HG02642 (cell line): Measurements from ENCODE around the gene PARP9.
"Not testable (repeated sequence)": the region's sequence is repeated elsewhere in the genome, so short reads cannot be mapped to it uniquely, and the experiment has no call there.

ENCODE experiments used
- ATAC-seq: cut with Tn5 transposase; IDR thresholded peaks from one replicate; pipeline ENCODE4 v1.9.1; 2021; ENCODE audit warnings: mild to moderate bottlenecking; ENCODE audit not compliant: unreplicated experiment, poor library complexity

The PARP9 gene

DNA sequence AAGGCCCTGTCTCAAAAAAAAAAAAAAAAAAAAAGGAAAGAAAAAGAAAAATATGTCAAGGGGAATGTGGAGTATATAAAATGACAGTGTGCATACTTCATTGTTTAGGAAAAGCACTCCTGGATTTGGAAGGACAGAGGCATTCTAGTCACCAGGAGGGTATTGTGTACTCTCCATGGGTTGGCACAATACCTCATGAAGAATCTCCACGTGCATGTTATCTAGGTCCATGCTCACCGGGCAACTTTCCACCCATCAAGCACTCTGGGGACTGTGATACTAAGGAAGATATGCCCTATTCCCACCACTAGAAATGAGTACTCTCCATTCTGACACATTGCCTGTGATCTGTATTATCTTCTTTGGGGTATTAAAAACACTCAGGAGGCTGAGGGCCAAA, 33.9 kb downstream of the PARP9 start:
- ATAC-seq: no peak

DNA sequence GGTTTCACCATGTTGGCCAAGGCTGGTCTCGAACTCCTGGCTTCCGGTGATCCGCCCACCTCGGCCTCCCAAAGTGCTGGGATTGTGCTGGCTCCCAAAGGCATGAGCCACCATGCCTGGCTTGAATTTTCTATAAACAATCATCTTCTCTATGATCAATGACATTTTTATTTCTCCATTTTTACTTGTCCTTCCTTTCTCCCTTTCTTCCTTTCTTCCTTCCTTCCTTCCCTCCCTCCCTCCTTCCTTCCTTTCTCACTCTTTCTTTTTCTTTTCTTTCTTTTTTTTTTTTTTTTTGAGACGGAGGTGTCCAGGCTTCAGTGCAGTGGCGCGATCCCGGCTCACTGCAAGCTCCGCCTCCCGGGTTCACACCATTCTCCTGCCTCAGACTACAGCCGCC, 40.8 kb downstream of the PARP9 start:
- ATAC-seq: no peak

GRCh38 chr3:122520861-122521260, 43.2 kb downstream of the PARP9 start:
- no peak for ATAC-seq

DNA sequence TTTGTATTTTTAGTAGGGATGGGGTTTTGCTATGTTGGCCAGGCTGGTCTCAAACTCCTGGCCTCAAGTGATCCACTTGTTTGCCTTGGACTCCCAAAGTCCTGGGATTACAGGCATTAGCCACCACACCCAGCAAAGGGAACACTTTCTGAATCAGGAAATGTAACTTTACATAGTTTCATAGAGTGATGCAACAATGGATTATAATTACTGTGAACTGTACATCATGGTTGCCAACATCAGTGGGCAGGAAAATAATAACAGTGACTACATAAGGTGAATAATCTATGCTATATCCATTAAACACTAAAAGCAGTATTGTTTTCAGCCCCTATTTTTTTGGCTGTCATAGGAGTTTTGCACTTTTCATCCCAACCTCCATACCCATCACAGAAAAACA, 44.4 kb downstream of the PARP9 start:
- ATAC-seq: no peak

GRCh38 chr3:122516846-122517360, 47.2 kb downstream of the PARP9 start:
- no peak for ATAC-seq

DNA sequence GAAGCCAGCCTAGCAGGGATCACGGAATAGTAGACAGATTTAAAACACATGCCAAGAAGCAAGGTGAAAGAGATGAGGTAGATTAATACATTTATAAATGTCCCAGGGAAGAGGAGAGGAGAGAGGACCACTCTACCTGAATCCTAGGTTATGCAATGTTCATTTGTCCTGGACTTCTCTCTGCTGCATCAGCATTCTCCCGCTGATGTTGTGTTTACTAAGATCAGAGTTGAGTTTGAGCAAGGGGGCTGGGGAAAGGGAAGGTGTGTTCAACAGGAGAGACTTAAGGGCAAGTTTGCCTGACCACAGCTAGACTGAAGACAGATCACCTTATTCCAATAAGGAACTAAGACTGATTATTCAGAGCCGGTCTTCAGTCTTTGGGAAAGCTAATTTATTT, 48.2 kb downstream of the PARP9 start:
- ATAC-seq: no peak

- ATAC-seq: no peak
These were observed 49.1 kb downstream of the PARP9 start for GRCh38 chr3:122515020-122515468.

DNA sequence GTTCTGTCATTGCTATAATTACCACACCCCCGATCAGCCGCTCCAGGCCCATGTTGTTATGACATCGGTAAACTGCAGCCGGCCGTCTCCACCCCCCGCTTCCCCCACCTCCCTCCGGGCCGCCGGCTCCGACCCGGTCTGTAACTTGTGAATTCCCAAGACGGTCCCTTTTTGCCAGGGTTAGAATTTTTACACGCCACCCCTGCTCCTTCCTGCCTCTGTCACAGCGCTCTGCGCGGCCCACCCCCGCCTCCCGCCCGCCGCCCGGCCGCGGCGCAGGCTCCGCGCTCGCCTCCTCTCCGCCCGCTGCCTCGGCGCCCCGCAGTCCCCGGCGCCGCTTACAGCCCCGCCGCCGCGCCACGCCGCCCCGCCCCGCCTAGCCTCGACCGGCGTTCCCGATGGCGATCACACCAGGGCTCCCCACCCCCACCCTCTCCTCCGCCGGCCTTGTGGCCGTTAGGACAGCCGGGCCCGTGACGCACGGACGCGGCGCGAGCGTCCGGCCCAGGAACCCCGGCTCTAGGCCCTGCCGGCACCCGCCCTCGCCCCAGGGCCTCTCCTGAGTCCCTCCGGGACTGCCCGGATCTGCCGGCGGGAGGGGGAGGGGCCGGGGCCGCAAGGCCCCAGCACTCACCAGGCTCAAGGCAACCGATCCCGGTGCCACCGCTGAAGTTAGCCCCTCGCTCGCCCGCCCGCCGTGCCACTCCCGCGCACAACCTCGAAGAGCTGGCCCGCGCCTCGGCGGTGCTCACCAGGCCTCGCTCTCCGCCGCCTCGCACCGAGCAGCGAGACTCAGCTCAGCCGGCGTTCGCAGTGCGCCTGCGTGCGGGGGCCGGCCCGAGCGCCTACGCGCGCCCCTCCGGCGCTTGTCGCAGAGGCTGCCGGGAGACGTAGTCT, 49.7 kb downstream of the PARP9 start, which contains the start of gene KPNA1:
KPNA1 (minus strand) TSS at position 817 of the 897 bp plus-strand sequence. CDS start 18,374 bp downstream, outside the sequence.
- peak; percentile 94 for ATAC-seq

GRCh38 chr3:122513386-122514122, 50.5 kb downstream of the PARP9 start:
- no peak for ATAC-seq

- ATAC-seq: no peak
These were observed 51.8 kb downstream of the PARP9 start for GRCh38 chr3:122512284-122512683.

GRCh38 chr3:122510878-122511535, 53.1 kb downstream of the PARP9 start:
- ATAC-seq: no peak

GRCh38 chr3:122508944-122509343, 55.2 kb downstream of the PARP9 start:
- ATAC-seq: not testable (repeated sequence)

DNA sequence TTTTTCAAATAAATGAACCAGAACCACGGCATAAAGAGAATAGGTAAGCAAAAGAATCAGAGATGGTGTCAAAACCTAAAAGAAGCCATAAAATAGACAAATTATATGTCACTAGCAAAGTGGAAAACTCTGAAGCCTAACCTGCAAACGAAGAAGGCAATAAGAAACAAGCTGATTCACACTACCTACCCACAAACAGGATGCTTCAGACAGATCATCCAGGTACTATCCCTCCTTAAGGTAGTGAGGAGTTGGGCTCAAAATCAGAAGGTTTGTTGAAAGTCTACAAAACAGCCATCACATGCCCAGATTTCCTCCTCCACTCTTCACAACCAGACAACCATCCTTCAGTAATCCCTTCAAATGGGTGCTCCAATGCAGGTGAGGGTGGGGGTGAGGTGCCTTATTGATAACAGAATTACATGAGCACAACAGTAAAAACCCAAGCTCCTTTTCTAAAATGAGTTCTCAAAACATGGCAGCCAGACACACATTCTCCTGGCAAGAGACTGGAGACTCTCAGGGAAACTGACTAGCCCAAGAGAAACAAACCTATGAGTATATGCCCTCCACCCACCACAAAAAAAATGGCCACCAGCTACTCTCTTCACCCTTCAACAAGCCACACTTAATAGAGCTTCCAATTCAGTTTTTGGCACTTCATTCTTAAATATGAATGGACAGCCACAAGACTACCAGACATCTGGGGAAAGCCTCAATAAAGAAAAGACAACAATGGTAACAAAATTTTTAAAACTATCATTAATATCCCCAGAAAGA, 55.8 kb downstream of the PARP9 start:
- no peak for ATAC-seq

GRCh38 chr3:122506450-122506849, 57.6 kb downstream of the PARP9 start:
- ATAC-seq: no peak

GRCh38 chr3:122505676-122506075, 58.4 kb downstream of the PARP9 start:
- ATAC-seq: no peak

DNA sequence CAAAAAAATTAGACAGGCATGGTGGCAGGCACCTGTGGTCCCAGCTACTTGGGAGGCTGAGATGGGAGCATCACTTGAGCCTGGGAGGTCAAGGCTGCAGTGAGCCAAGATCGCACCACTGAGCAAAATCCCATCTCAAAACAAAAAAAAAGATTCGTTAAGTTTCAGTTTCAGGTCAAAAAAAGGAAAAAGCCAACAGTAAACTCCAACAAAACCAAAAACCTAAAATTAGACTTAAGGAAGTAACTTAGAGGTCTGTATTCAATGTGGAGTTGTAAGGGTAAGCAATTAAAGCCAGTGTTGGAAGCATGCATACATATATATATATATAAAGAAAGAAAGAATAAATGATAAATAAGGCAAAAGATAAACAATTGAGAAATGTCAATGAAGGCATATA, 61.2 kb downstream of the PARP9 start:
- no peak for ATAC-seq

DNA sequence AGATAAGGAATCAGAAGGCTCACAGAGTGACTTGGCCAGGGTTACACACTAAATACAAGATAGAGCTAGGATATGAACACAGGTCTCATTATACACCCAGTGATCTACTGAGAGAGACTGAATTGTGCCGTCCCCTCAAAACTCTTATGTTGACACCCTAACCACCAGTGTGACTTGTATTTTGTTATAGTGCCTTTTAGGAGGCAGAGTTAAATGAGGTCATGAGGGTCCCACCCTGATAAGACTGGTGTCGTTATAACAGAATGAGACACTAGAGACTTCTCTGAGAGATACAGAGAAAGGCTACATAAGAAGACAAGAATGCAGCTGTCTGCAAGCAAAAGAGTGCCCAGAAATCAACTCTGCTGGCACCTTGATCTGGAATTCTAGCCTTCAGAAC, 62.0 kb downstream of the PARP9 start:
- no peak for ATAC-seq

- not testable (repeated sequence) for ATAC-seq
These were observed 63.1 kb downstream of the PARP9 start for GRCh38 chr3:122500964-122501363.

GRCh38 chr3:122498152-122498551, 65.9 kb downstream of the PARP9 start:
- no peak for ATAC-seq

DNA sequence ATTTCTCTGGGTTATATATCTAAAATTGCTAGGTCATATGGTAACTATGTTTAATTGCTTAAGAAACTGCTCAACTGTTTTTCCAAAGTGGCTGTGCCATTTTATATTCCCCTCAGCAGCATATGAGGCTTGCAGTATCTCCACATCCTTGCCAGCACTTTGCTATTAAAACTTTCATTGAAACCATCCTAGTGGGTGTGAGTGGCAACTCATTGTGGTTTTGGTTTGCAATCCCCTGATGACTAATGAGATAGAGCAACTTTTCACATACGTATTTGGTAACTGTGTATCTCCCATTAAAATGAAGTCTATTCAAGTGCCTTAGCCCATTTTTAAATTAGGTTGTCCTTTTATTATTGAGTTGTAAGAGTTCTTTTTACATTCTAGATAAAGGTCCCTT, 66.7 kb downstream of the PARP9 start:
- ATAC-seq: peak; percentile 88
